H1 (cell line): Measurements from ENCODE around the gene FARP2. TPM values are rescaled to one million over a fixed set of nuclear protein-coding genes. Genes with fewer than 3 reads are reported as not detected.

ENCODE experiments used
- CTCF ChIA-PET: fragments of 300-600 bp; sonication (Branson Sonifier 250); formaldehyde crosslinking; loops from one replicate; lab custom pipeline; 2021; ENCODE audit not compliant: partially characterized antibody; lab: Charles Lee
- POLR2A ChIA-PET: fragments of 300-600 bp; sonication (Branson Sonifier 250); formaldehyde crosslinking; loops from one replicate; lab custom pipeline; 2021; ENCODE audit warnings: inconsistent platforms; ENCODE audit not compliant: partially characterized antibody; lab: Charles Lee
- DNase-seq, 2 experiments: peaks; one replicate each; pipeline versions ENCODE4 v3.0.0 to v3.0.0-alpha.2; 2010 to 2022; ENCODE audit warnings: low spot score in 2 of 2, low read depth in 1 of 2, mixed read lengths in 1 of 2
- FAIRE-seq: peaks from 2 replicates; lab custom pipeline; 2011; peaks lifted over from hg19 to GRCh38; lab: Jason Lieb, UNC
- H2AFZ ChIP-seq: 2 replicates; pipeline ENCODE4 v1.8.1; 2012; ENCODE audit warnings: low read length, inconsistent platforms
- H2AK5ac ChIP-seq: 2 replicates; pipeline ENCODE4 v1.6.1; 2013; ENCODE audit warnings: low read depth, low read length
- H2BK120ac ChIP-seq: replicated peaks from 2 replicates; pipeline ENCODE3; 2013; ENCODE audit warnings: low read depth, low read length, inconsistent platforms
- H2BK12ac ChIP-seq: 2 replicates; pipeline ENCODE4 v1.6.1; 2013; ENCODE audit warnings: low read depth, low read length
- H2BK15ac ChIP-seq: 2 replicates; pipeline ENCODE4 v1.6.1; 2013; ENCODE audit warnings: low read length
- H2BK20ac ChIP-seq: 2 replicates; pipeline ENCODE4 v1.6.1; 2013; ENCODE audit warnings: low read length
- H2BK5ac ChIP-seq: 2 replicates; pipeline ENCODE4 v1.6.1; 2013; ENCODE audit warnings: low read depth, low read length
- H3K14ac ChIP-seq: 2 replicates; pipeline ENCODE4 v1.6.1; 2013; ENCODE audit warnings: inconsistent platforms; ENCODE audit not compliant: insufficient read length
- H3K18ac ChIP-seq: 2 replicates; pipeline ENCODE4 v1.6.1; 2013; ENCODE audit warnings: low read length; ENCODE audit errors: extremely low read depth
- H3K23ac ChIP-seq: 2 replicates; pipeline ENCODE4 v1.6.1; 2013; ENCODE audit warnings: inconsistent platforms; ENCODE audit not compliant: insufficient read length
- H3K23me2 ChIP-seq: 2 replicates; pipeline ENCODE4 v1.6.1; 2013; ENCODE audit warnings: low read depth, low read length
- H3K27ac ChIP-seq: 2 replicates; pipeline ENCODE4 v1.6.1; 2011; ENCODE audit warnings: low read depth, low read length, inconsistent platforms
- H3K27me3 ChIP-seq, 4 experiments: replicated peaks in 1 of 4; 1 replicate in 1 of 4; 2 replicates in 3 of 4; pipeline versions ENCODE4 v1.6.1 to v1.8.1; 2011 to 2013; ENCODE audit warnings: low read length in 3 of 4, mild to moderate bottlenecking in 3 of 4, inconsistent platforms in 2 of 4, mixed read lengths in 2 of 4, moderate library complexity in 1 of 4; ENCODE audit not compliant: control insufficient read depth in 3 of 4, insufficient read depth in 3 of 4; ENCODE audit errors: extremely low read depth in 1 of 4
- H3K36me3 ChIP-seq, 4 experiments: 2 replicates each; pipeline versions ENCODE4 v1.6.1 to v1.8.1; 2011 to 2013; ENCODE audit warnings: mild to moderate bottlenecking in 4 of 4, low read length in 3 of 4, moderate library complexity in 2 of 4, control low read depth in 1 of 4, inconsistent platforms in 1 of 4; ENCODE audit not compliant: insufficient read depth in 4 of 4, control insufficient read depth in 2 of 4
- H3K4ac ChIP-seq: replicated peaks from 2 replicates; pipeline ENCODE3; 2013; ENCODE audit warnings: low read length, low read depth, mixed read lengths, inconsistent platforms; ENCODE audit not compliant: insufficient read length
- H3K4me1 ChIP-seq, 4 experiments: replicated peaks in 1 of 4; 1 replicate in 1 of 4; 2 replicates in 3 of 4; pipeline versions ENCODE4 v1.6.1 to v1.8.1; 2011 to 2013; ENCODE audit warnings: low read length in 3 of 4, inconsistent platforms in 2 of 4, mixed read lengths in 1 of 4; ENCODE audit not compliant: insufficient read depth in 4 of 4, control insufficient read depth in 3 of 4
- H3K4me2 ChIP-seq, 2 experiments: 2 replicates each; pipeline versions ENCODE4 v1.6.1 to v1.8.1; 2011 to 2013; ENCODE audit warnings: low read depth in 2 of 2, low read length in 2 of 2, control low read depth in 1 of 2, inconsistent platforms in 1 of 2, mild to moderate bottlenecking in 1 of 2; ENCODE audit not compliant: insufficient read depth in 1 of 2
- H3K4me3 ChIP-seq, 4 experiments: fragments of 200-600, 300-600 bp in 1 of 4; sonication (generic), shearing (Covaris generic), sonication (Bioruptor Twin) in 1 of 4; 2 replicates each; pipeline versions ENCODE4 v1.5.1 to v1.8.1; 2011 to 2016; ENCODE audit warnings: low read length in 4 of 4, low read depth in 3 of 4, control low read depth in 2 of 4, inconsistent platforms in 2 of 4, mild to moderate bottlenecking in 2 of 4, mixed read lengths in 1 of 4, moderate library complexity in 1 of 4; ENCODE audit not compliant: insufficient read depth in 2 of 4; ENCODE audit errors: extremely low read depth in 1 of 4
- H3K56ac ChIP-seq: replicated peaks from 2 replicates; pipeline ENCODE3; 2013; ENCODE audit warnings: low read depth, mild to moderate bottlenecking, mixed read lengths, low read length, inconsistent platforms; ENCODE audit not compliant: insufficient read length
- H3K79me1 ChIP-seq: 2 replicates; pipeline ENCODE4 v1.6.1; 2013; ENCODE audit warnings: low read depth, low read length, control low read depth
- H3K79me2 ChIP-seq, 2 experiments: 2 replicates each; pipeline versions ENCODE4 v1.6.1 to v1.8.1; 2012 to 2013; ENCODE audit warnings: low read length in 2 of 2, mild to moderate bottlenecking in 2 of 2, inconsistent platforms in 1 of 2; ENCODE audit not compliant: insufficient read depth in 2 of 2, control insufficient read depth in 1 of 2
- H3K9ac ChIP-seq, 4 experiments: replicated peaks in 1 of 4; 1 replicate in 1 of 4; 2 replicates in 3 of 4; pipeline versions ENCODE4 v1.6.1 to v1.8.1; 2011 to 2013; ENCODE audit warnings: low read depth in 3 of 4, low read length in 3 of 4, control low read depth in 2 of 4, mild to moderate bottlenecking in 2 of 4, moderate library complexity in 2 of 4, inconsistent platforms in 1 of 4; ENCODE audit errors: extremely low read depth in 1 of 4
- H3K9me3 ChIP-seq, 2 experiments: 2 replicates each; pipeline versions ENCODE4 v1.6.1 to v1.8.1; 2012 to 2013; ENCODE audit warnings: mild to moderate bottlenecking in 2 of 2, moderate library complexity in 2 of 2, control low read depth in 1 of 2, inconsistent platforms in 1 of 2, low read depth in 1 of 2, low read length in 1 of 2, mixed read lengths in 1 of 2; ENCODE audit not compliant: insufficient read depth in 2 of 2
- H4K20me1 ChIP-seq, 2 experiments: replicated peaks in 1 of 2; 2 replicates each; pipeline versions ENCODE3 to v1.8.1; 2011 to 2013; ENCODE audit warnings: inconsistent platforms in 2 of 2, low read length in 2 of 2, mild to moderate bottlenecking in 1 of 2; ENCODE audit not compliant: insufficient read depth in 2 of 2, control insufficient read depth in 1 of 2
- H4K5ac ChIP-seq: 2 replicates; pipeline ENCODE4 v1.6.1; 2013; ENCODE audit warnings: low read length, low read depth, mixed read lengths, inconsistent platforms; ENCODE audit not compliant: insufficient read length
- H4K8ac ChIP-seq: 2 replicates; pipeline ENCODE4 v1.8.0; 2013; ENCODE audit warnings: mild to moderate bottlenecking, moderate library complexity, low read length, inconsistent platforms; ENCODE audit not compliant: insufficient read depth; ENCODE audit errors: extremely low read depth
- H4K91ac ChIP-seq: replicated peaks from 2 replicates; pipeline ENCODE3; 2013; ENCODE audit warnings: low read length, mixed read lengths, inconsistent platforms; ENCODE audit not compliant: insufficient read length
- NRF1 ChIP-seq: IDR thresholded peaks from 2 replicates; pipeline ENCODE4 v1.6.1; 2011; ENCODE audit warnings: mild to moderate bottlenecking, low read depth, low read length, improper control_type of control experiment
- POLR2AphosphoS5 ChIP-seq: IDR thresholded peaks from 2 replicates; pipeline ENCODE4 v1.6.1; 2011; ENCODE audit warnings: low read depth, low read length
- RBBP5 ChIP-seq: IDR thresholded peaks from 2 replicates; pipeline ENCODE4 v1.7.1; 2012; ENCODE audit warnings: low read depth, mild to moderate bottlenecking, inconsistent platforms, low read length, moderate library complexity, borderline replicate concordance
- SIX5 ChIP-seq: IDR thresholded peaks from 2 replicates; pipeline ENCODE4 v1.6.1; 2011; ENCODE audit warnings: mild to moderate bottlenecking, low read depth, low read length
- TAF7 ChIP-seq: optimal IDR thresholded peaks from 2 replicates; pipeline ENCODE3; 2011; ENCODE audit warnings: low read depth, mild to moderate bottlenecking, inconsistent platforms, low read length, moderate library complexity, borderline replicate concordance
- WGBS, 2 experiments: shearing (Covaris generic) in 1 of 2; methylation state at CpG; one replicate each; pipeline versions ENCODE4 v1.1.6 to v1.1.7; 2013 to 2015; ENCODE audit warnings: low lambda C conversion rate in 2 of 2, mixed read lengths in 2 of 2, inconsistent platforms in 1 of 2, low coverage in 1 of 2, missing lambda C conversion rate in 1 of 2; ENCODE audit not compliant: insufficient replicate concordance in 2 of 2, insufficient coverage in 1 of 2, insufficient read length in 1 of 2; ENCODE audit errors: extremely low coverage in 1 of 2, missing lambda C conversion rate in 1 of 2; 5-methylcytosine and 5-hydroxymethylcytosine counted together
- polyA plus RNA-seq, 7 experiments: library from polyadenylated mRNA; depleted of rRNA in 3 of 7; stranded (reverse) in 5 of 7; unstranded in 2 of 7; fragments of >200 nt in 5 of 7; fragments of 200-250 nt in 2 of 7; gene quantifications; 1 replicate in 5 of 7; 2 replicates in 1 of 7; 4 replicates in 1 of 7; pipeline versions ENCODE4 v1.2.1 to v1.2.3, GENCODE V29; 2011 to 2013; ENCODE audit warnings: missing spikeins in 2 of 7, mixed read lengths in 2 of 7
- total RNA-seq: library from RNA; stranded (reverse); fragmentation: NEBNext Ultra II Directional; extraction: Animal tissue kit (Norgen Biotek cat#: 25700); gene quantifications from 2 replicates; pipeline ENCODE4 v1.2.1, GENCODE V29; 2021

Gene FARP2
- total and polyA plus RNA-seq, 2 of the 8 experiments (the other 6 are each of a cell fraction or from before 2014, with no cell fraction given): 12.4 to 33.4 TPM

DNA sequence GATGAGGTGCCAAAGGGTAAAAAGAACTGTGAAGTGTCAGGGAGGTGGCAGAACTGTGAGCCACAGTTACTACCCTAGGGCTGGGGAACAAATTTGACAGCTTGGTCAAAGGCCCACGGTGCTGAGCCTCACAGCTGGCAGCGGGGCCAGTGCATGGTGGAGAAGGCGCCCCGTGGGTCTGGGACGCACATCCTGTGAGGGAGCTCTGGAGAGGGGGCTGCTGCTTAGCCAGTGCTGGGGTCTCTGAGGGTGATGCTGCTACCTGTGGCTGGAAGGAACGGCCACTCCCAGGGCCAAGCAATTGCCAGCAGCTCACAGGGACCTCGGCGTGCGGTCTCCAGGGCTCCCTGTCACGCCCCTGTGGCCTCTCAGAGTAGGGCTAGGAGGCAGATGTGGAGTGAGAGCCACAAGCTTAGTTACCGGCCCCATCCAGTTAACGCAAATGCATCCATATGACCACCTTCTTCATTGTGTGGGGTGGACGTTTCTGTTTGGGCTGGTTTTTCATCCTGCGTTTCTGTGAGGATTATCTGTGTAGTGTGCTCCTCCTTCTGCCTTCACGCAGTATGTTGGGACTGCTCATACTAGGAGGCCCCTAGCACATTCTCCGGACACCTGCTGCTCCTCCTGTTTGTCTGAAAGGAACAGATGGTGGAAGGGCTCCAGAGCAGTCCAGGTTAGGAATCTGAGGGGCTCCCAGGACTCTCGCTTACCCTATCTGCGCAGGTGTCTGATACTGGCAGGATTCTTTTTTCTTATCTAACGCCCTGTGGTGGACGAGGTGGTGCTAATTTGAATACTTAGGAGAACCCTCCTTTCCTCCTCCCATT lies 126.3 kb downstream of the FARP2 start:
- TF ChIP-seq TAF7 (no peak), NRF1 (no peak), POLR2AphosphoS5 (no peak), RBBP5 (no peak), SIX5 (no peak)
- Histone ChIP-seq H4K5ac (no peak overlapping the region), H3K4ac (no peak overlapping the region), H3K56ac (no peak overlapping the region), H3K79me2 (no peaks in the 10 kb centered on the region), H3K9ac (no peak overlapping the region), H2BK5ac (no peak overlapping the region), H2BK12ac (no peak overlapping the region), H3K4me3 (no peak overlapping the region), H3K4me1 (no peaks in the 10 kb centered on the region), H3K14ac (no peak overlapping the region), H3K27ac (no peak overlapping the region), H3K79me1 (no peaks in the 10 kb centered on the region), H3K9me3 (no peaks in the 10 kb centered on the region), H3K23me2 (no peaks in the 10 kb centered on the region), H3K18ac (no peak overlapping the region), H2BK120ac (no peak overlapping the region), H4K8ac (no peak overlapping the region), H2AFZ (no peak overlapping the region), H3K23ac (no peak overlapping the region), H3K36me3 (no peaks in the 10 kb centered on the region), H2AK5ac (no peak overlapping the region), H4K91ac (no peak overlapping the region), H3K4me2 (no peak overlapping the region), H2BK20ac (no peak overlapping the region), H2BK15ac (no peak overlapping the region), H3K27me3 (no peaks in the 10 kb centered on the region; a peak in 1 of 7 replicates), H4K20me1 (peaks cover 0 to 2% of the 10 kb centered on the region in 2 experiments)
- FAIRE-seq (no peak), DNase-seq (no peak)
- POLR2A ChIA-PET: interaction anchor here (1.3 to 4.0 kb wide), 2 partner anchors 10 to 16 kb away, joined by 3 to 24 read pairs; no protein-coding TSS in a partner anchor
- 84% methylated on average over 19 of the region's 20 CpGs; no CpG with 5 or more reads in 1 of the 2 experiments for WGBS, 2 experiments
- CTCF ChIA-PET: interaction anchor here (0.8 to 2.6 kb wide), 4 partner anchors 8 to 16 kb away, joined by 3 to 9 read pairs (median 4); no protein-coding TSS in a partner anchor
